Measurements from ENCODE around the gene SLC41A3. TPM values are rescaled to one million over a fixed set of nuclear protein-coding genes. Genes with fewer than 3 reads are reported as not detected.
A peak's percentile ranks its signal among the peaks of the same experiment; 100 is the strongest.

The SLC41A3 gene
- total RNA-seq, 4 donors from 2014 or later, result 22.7 to 41.5 (median 29.1) TPM

- no peaks in the 10 kb centered on the region for H3K27me3 ChIP-seq
- H3K4me3 ChIP-seq, result no peak overlapping the region
- no peaks in the 10 kb centered on the region for H3K36me3 ChIP-seq
- no peak for TF ChIP-seq CTCF (IDR thresholded peaks at IDR 0.05)
- no peak for TF ChIP-seq POLR2A (IDR thresholded peaks at IDR 0.05)
- TF ChIP-seq POLR2AphosphoS5 (IDR thresholded peaks at IDR 0.05), result no peak
- WGBS, 2 donors (ENCODE audit: low coverage in 1 of 2), result 99 to 100% methylated on average over 4 to 8 of the region's 8 CpGs
- intact Hi-C loops (cut with DNase I; ENCODE audit: low total_unique reads) (no loop called here), in situ Hi-C loops (cut with MboI; ENCODE audit: low pct_ligation_motif_present in 1 of 4, low pct_unique_long_range_greater_than_20kb in 1 of 4, low sequenced_read_pairs in 3 of 4) (no loop called here)
- H3K27ac ChIP-seq, result no peak overlapping the region
- no peak for DNase-seq
- no peaks in the 10 kb centered on the region for H3K9me3 ChIP-seq
- peaks cover 0 to 5% (median 0%) of the 10 kb centered on the region in 4 donors for H3K4me1 ChIP-seq
Observed at GRCh38 chr3:126016616-126017015, 67.3 kb downstream of the SLC41A3 start.

GRCh38 chr3:126015075-126015474, 68.8 kb downstream of the SLC41A3 start:
- no peak for DNase-seq
- WGBS, 2 donors (ENCODE audit: low coverage in 1 of 2), result 84 to 86% methylated on average over 5 to 10 of the region's 10 CpGs
- TF ChIP-seq CTCF (IDR thresholded peaks at IDR 0.05) (no peak), POLR2A (IDR thresholded peaks at IDR 0.05) (no peak), POLR2AphosphoS5 (IDR thresholded peaks at IDR 0.05) (no peak), EP300 (IDR thresholded peaks at IDR 0.05; ENCODE audit: low read depth) (no peak)
- no peaks in the 10 kb centered on the region for H3K9me3 ChIP-seq
- no peak overlapping the region for H3K27ac ChIP-seq
- intact Hi-C loops (cut with DNase I; ENCODE audit: low total_unique reads), result no loop called here
- in situ Hi-C loops (cut with MboI; ENCODE audit: low pct_ligation_motif_present in 1 of 4, low pct_unique_long_range_greater_than_20kb in 1 of 4, low sequenced_read_pairs in 3 of 4), result no loop called here
- H3K4me1 ChIP-seq, result peaks cover 0 to 5% (median 0%) of the 10 kb centered on the region in 4 donors
- H3K27me3 ChIP-seq, result no peaks in the 10 kb centered on the region
- no peak overlapping the region for H3K4me3 ChIP-seq
- no peaks in the 10 kb centered on the region for H3K36me3 ChIP-seq

GRCh38 chr3:126014252-126014651, 69.7 kb downstream of the SLC41A3 start:
- Histone ChIP-seq H3K9me3 (no peaks in the 10 kb centered on the region), H3K27me3 (no peaks in the 10 kb centered on the region), H3K4me3 (no peak overlapping the region), H3K27ac (no peak overlapping the region), H3K36me3 (no peaks in the 10 kb centered on the region), H3K4me1 (peaks cover 0 to 5% (median 0%) of the 10 kb centered on the region in 4 donors)
- TF ChIP-seq EP300 (IDR thresholded peaks at IDR 0.05; ENCODE audit: low read depth) (no peak), POLR2AphosphoS5 (IDR thresholded peaks at IDR 0.05) (peak in 1 of 3 donors; percentile 22), POLR2A (IDR thresholded peaks at IDR 0.05) (no peak), CTCF (IDR thresholded peaks at IDR 0.05) (no peak)
- intact Hi-C loops (cut with DNase I; ENCODE audit: low total_unique reads), result no loop called here
- no peak for DNase-seq
- in situ Hi-C loops (cut with MboI; ENCODE audit: low pct_ligation_motif_present in 1 of 4, low pct_unique_long_range_greater_than_20kb in 1 of 4, low sequenced_read_pairs in 3 of 4), result no loop called here
- WGBS, 2 donors (ENCODE audit: low coverage in 1 of 2), result 67% methylated on average over 4 of the region's 4 CpGs; no CpG with 5 or more reads in 1 of the 2 donors

GRCh38 chr3:126013751-126014156, 70.2 kb downstream of the SLC41A3 start:
- Histone ChIP-seq H3K27me3 (no peaks in the 10 kb centered on the region), H3K27ac (no peak overlapping the region), H3K4me1 (peaks cover 0 to 5% (median 0%) of the 10 kb centered on the region in 4 donors), H3K4me3 (no peak overlapping the region), H3K9me3 (no peaks in the 10 kb centered on the region), H3K36me3 (no peaks in the 10 kb centered on the region)
- TF ChIP-seq POLR2A (IDR thresholded peaks at IDR 0.05), result no peak
- TF ChIP-seq CTCF (IDR thresholded peaks at IDR 0.05), result no peak
- TF ChIP-seq POLR2AphosphoS5 (IDR thresholded peaks at IDR 0.05), result no peak
- no peak for TF ChIP-seq EP300 (IDR thresholded peaks at IDR 0.05; ENCODE audit: low read depth)
- intact Hi-C loops (cut with DNase I; ENCODE audit: low total_unique reads) (no loop called here), in situ Hi-C loops (cut with MboI; ENCODE audit: low pct_ligation_motif_present in 1 of 4, low pct_unique_long_range_greater_than_20kb in 1 of 4, low sequenced_read_pairs in 3 of 4) (no loop called here)
- no peak for DNase-seq
- WGBS, 2 donors (ENCODE audit: low coverage in 1 of 2), result 91 to 100% methylated on average over 1 to 8 of the region's 8 CpGs

Measured in transverse colon (tissue), 4 donors.